ENCODE measurements around the gene TLCD5.

The TLCD5 gene

GRCh38 chr11:120338107-120338933 lies 13.2 kb downstream of the TLCD5 start:
- DNase-seq: no peak

- DNase-seq: no peak
These were observed 14.3 kb downstream of the TLCD5 start for GRCh38 chr11:120339394-120339890.

GRCh38 chr11:120340529-120340928 lies 15.4 kb downstream of the TLCD5 start:
- no peak for DNase-seq

- no peak for DNase-seq
These were observed 17.1 kb downstream of the TLCD5 start for GRCh38 chr11:120342226-120342625.

GRCh38 chr11:120342678-120343077 lies 17.6 kb downstream of the TLCD5 start:
- no peak for DNase-seq

- DNase-seq: no peak
These were observed 18.3 kb downstream of the TLCD5 start for GRCh38 chr11:120343429-120343828.

- peak; percentile 75 for DNase-seq
These were observed 19.4 kb downstream of the TLCD5 start for GRCh38 chr11:120344302-120345004.

- DNase-seq: no peak
These were observed 21.1 kb downstream of the TLCD5 start for GRCh38 chr11:120346233-120346632.

- no peak for DNase-seq
These were observed 25.5 kb downstream of the TLCD5 start for GRCh38 chr11:120350637-120351036.

GRCh38 chr11:120352405-120352804 lies 27.3 kb downstream of the TLCD5 start:
- no peak for DNase-seq

GRCh38 chr11:120354068-120354467 lies 29.0 kb downstream of the TLCD5 start:
- DNase-seq: no peak

- no peak for DNase-seq
These were observed 29.7 kb downstream of the TLCD5 start for GRCh38 chr11:120354779-120355178.

- DNase-seq: no peak
These were observed 32.5 kb downstream of the TLCD5 start for GRCh38 chr11:120357620-120358019.

- DNase-seq: no peak
These were observed 33.6 kb downstream of the TLCD5 start for GRCh38 chr11:120358729-120359128.

GRCh38 chr11:120363436-120363835 lies 38.3 kb downstream of the TLCD5 start:
- no peak for DNase-seq

- DNase-seq: no peak
These were observed 40.4 kb downstream of the TLCD5 start for GRCh38 chr11:120365512-120365911.

- DNase-seq: no peak
These were observed 47.2 kb downstream of the TLCD5 start for GRCh38 chr11:120372296-120372695.

- no peak for DNase-seq
These were observed 50.0 kb downstream of the TLCD5 start for GRCh38 chr11:120375076-120375475.

- DNase-seq: no peak
These were observed 51.6 kb downstream of the TLCD5 start for GRCh38 chr11:120376547-120377182.

- no peak for DNase-seq
These were observed 53.4 kb downstream of the TLCD5 start for GRCh38 chr11:120378474-120378873.

GRCh38 chr11:120381401-120381800 lies 56.3 kb downstream of the TLCD5 start:
- no peak for DNase-seq
